GM13976 (cell line): ENCODE data around the gene FMNL2.

Experiments used
- DNase-seq: peaks from one replicate; pipeline ENCODE4 v3.0.0; 2012; ENCODE audit warnings: low spot score
- in situ Hi-C: fragments of 300-500 bp; cut with MboI; formaldehyde crosslinking; loops from one replicate; pipeline ENCODE4 v1.12.0; 2022; ENCODE audit warnings: low sequenced_read_pairs, mixed read lengths, inconsistent platforms; ENCODE audit not compliant: unreplicated experiment
- TF ChIP-seq, protein P1 (sequence below): IDR thresholded peaks from 2 replicates; pipeline ENCODE4 v1.5.1; 2012; ENCODE audit warnings: borderline replicate concordance, mild to moderate bottlenecking; ENCODE audit not compliant: insufficient read depth; ENCODE audit errors: extremely low read depth, missing control alignments, control extremely low read depth

Gene FMNL2

GRCh38 chr2:152644189-152644873 lies 309.4 kb downstream of the FMNL2 start:
- in situ Hi-C loops: no loop called here
- DNase-seq: no peak
- TF ChIP-seq, protein P1, sequence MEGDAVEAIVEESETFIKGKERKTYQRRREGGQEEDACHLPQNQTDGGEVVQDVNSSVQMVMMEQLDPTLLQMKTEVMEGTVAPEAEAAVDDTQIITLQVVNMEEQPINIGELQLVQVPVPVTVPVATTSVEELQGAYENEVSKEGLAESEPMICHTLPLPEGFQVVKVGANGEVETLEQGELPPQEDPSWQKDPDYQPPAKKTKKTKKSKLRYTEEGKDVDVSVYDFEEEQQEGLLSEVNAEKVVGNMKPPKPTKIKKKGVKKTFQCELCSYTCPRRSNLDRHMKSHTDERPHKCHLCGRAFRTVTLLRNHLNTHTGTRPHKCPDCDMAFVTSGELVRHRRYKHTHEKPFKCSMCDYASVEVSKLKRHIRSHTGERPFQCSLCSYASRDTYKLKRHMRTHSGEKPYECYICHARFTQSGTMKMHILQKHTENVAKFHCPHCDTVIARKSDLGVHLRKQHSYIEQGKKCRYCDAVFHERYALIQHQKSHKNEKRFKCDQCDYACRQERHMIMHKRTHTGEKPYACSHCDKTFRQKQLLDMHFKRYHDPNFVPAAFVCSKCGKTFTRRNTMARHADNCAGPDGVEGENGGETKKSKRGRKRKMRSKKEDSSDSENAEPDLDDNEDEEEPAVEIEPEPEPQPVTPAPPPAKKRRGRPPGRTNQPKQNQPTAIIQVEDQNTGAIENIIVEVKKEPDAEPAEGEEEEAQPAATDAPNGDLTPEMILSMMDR: no peak

- no peak for DNase-seq
- TF ChIP-seq, protein P1: no peak
- in situ Hi-C loops: no loop called here
These were observed 311.3 kb downstream of the FMNL2 start for GRCh38 chr2:152646264-152646663.

GRCh38 chr2:152646775-152647174 lies 311.8 kb downstream of the FMNL2 start:
- TF ChIP-seq, protein P1: no peak
- DNase-seq: no peak
- in situ Hi-C loops: no loop called here

- no peak for DNase-seq
- in situ Hi-C loops: no loop called here
These were observed 312.6 kb downstream of the FMNL2 start for GRCh38 chr2:152647552-152647951.

GRCh38 chr2:152648336-152648735 lies 313.4 kb downstream of the FMNL2 start:
- no peak for DNase-seq
- in situ Hi-C loops: no loop called here
- TF ChIP-seq, protein P1: no peak

More at GRCh38 chr2:152647552-152647951, 312.6 kb downstream of the FMNL2 start:
- TF ChIP-seq, protein P1: no peak

- in situ Hi-C loops: no loop called here
- no peak for DNase-seq
- TF ChIP-seq, protein P1: no peak
These were observed 315.0 kb downstream of the FMNL2 start for GRCh38 chr2:152649997-152650396.
